Endometrium (tissue), 2 donors: ENCODE data around the gene RCVRN.

Experiments
- FAIRE-seq: peaks from 2 replicates; lab custom pipeline; 2012; peaks lifted over from hg19 to GRCh38; lab: Jason Lieb, UNC
- donor health status: control.
- donor health status: control.

Gene RCVRN

GRCh38 chr17:9898812-9899211 lies 6.3 kb downstream of the RCVRN start:
- no peak for FAIRE-seq

GRCh38 chr17:9897372-9897968 lies 7.6 kb downstream of the RCVRN start:
- FAIRE-seq, result no peak

- FAIRE-seq, result no peak
Observed at GRCh38 chr17:9895923-9896322, 9.1 kb downstream of the RCVRN start.

GRCh38 chr17:9894231-9894630 lies 10.8 kb downstream of the RCVRN start:
- FAIRE-seq, result no peak

GRCh38 chr17:9893411-9894012 lies 11.6 kb downstream of the RCVRN start:
- FAIRE-seq, result no peak

GRCh38 chr17:9890124-9890523 lies 14.9 kb downstream of the RCVRN start:
- FAIRE-seq, result no peak

- FAIRE-seq, result no peak
Observed at GRCh38 chr17:9887508-9887907, 17.6 kb downstream of the RCVRN start.

- FAIRE-seq, result no peak
Observed at GRCh38 chr17:9886141-9886930, 18.7 kb downstream of the RCVRN start.

- FAIRE-seq, result no peak
Observed at GRCh38 chr17:9883451-9883850, 21.6 kb downstream of the RCVRN start.

- FAIRE-seq, result no peak
Observed at GRCh38 chr17:9880582-9880999, 24.5 kb downstream of the RCVRN start.

- no peak for FAIRE-seq
Observed at GRCh38 chr17:9878786-9879525, 26.1 kb downstream of the RCVRN start.

GRCh38 chr17:9878356-9878755 lies 26.7 kb downstream of the RCVRN start:
- FAIRE-seq, result no peak

GRCh38 chr17:9875441-9875840 lies 29.6 kb downstream of the RCVRN start:
- no peak for FAIRE-seq

GRCh38 chr17:9874722-9875121 lies 30.3 kb downstream of the RCVRN start:
- FAIRE-seq, result no peak

GRCh38 chr17:9872852-9873251 lies 32.2 kb downstream of the RCVRN start:
- no peak for FAIRE-seq

- no peak for FAIRE-seq
Observed at GRCh38 chr17:9868552-9868951, 36.5 kb downstream of the RCVRN start.

GRCh38 chr17:9865586-9865985 lies 39.5 kb downstream of the RCVRN start:
- FAIRE-seq, result no peak

- no peak for FAIRE-seq
Observed at GRCh38 chr17:9862949-9863348, 42.1 kb downstream of the RCVRN start.

GRCh38 chr17:9862220-9862619 lies 42.9 kb downstream of the RCVRN start:
- no peak for FAIRE-seq

GRCh38 chr17:9860851-9861250 lies 44.2 kb downstream of the RCVRN start:
- no peak for FAIRE-seq

- no peak for FAIRE-seq
Observed at GRCh38 chr17:9859781-9860180, 45.3 kb downstream of the RCVRN start.

- FAIRE-seq, result no peak
Observed at GRCh38 chr17:9855036-9855435, 50.0 kb downstream of the RCVRN start.

- FAIRE-seq, result no peak
Observed at GRCh38 chr17:9854255-9854654, 50.8 kb downstream of the RCVRN start.
